ENCODE results near the gene PPM1A. TPM values are rescaled to one million over a fixed set of nuclear protein-coding genes. Genes with fewer than 3 reads are reported as not detected.

The PPM1A gene
- total and polyA plus RNA-seq, 9 of the 15 experiments (the other 6 are each of a cell fraction or from before 2014, with no cell fraction given): 5.5 to 23.9 (median 15.2) TPM

GRCh38 chr14:60245380-60246177, 3.4 kb upstream of the PPM1A start (continued):
- TF ChIP-seq ZNF512 (tag; IDR thresholded peaks at IDR 0.05) (peak; percentile 79), ID3 (CRISPR knock-in tag; IDR thresholded peaks at IDR 0.05) (no peak), ID3 (tag; IDR thresholded peaks at IDR 0.05) (no peak), NFE2 (IDR thresholded peaks at IDR 0.05; ENCODE audit: low read depth) (no peak), ZNF24 (IDR thresholded peaks at IDR 0.05) (no peak), DDX20 (tag; IDR thresholded peaks at IDR 0.05; ENCODE audit: low read depth) (no peak), ZBTB1 (CRISPR knock-in tag; IDR thresholded peaks at IDR 0.05; ENCODE audit: borderline replicate concordance, low read depth) (no peak), POLR2B (IDR thresholded peaks at IDR 0.05; ENCODE audit: low read depth, partially characterized antibody) (no peak), IFI16 (CRISPR knock-in tag; IDR thresholded peaks at IDR 0.05) (no peak), KLF13 (tag; IDR thresholded peaks at IDR 0.05; ENCODE audit: borderline replicate concordance, low read depth) (no peak), ATF3 (IDR thresholded peaks at IDR 0.05) (no peak), ATF3 (CRISPR knock-in tag; conservative IDR thresholded peaks at IDR 0.05) (no peak), NR2C1 (IDR thresholded peaks at IDR 0.05) (no peak), NR2C1 (tag; IDR thresholded peaks at IDR 0.05) (no peak), JUND (IDR thresholded peaks at IDR 0.05; ENCODE audit: borderline replicate concordance, low read depth, low read length) (no peak), JUND (tag; IDR thresholded peaks at IDR 0.05; ENCODE audit: borderline replicate concordance, low read depth, low read length) (no peak), NCOA2 (IDR thresholded peaks at IDR 0.05; ENCODE audit: partially characterized antibody in 2 of 2) (no peak), ZNF740 (CRISPR knock-in tag; IDR thresholded peaks at IDR 0.05) (no peak), ZNF740 (tag; IDR thresholded peaks at IDR 0.05) (no peak), ZZZ3 (IDR thresholded peaks at IDR 0.05) (no peak), THRA (IDR thresholded peaks at IDR 0.05) (no peak), ZBTB7A (IDR thresholded peaks at IDR 0.05; ENCODE audit: borderline replicate concordance, control insufficient read depth, low read depth, low read length) (no peak), GABPB1 (CRISPR knock-in tag; IDR thresholded peaks at IDR 0.05) (no peak)

All from K562 (cell line).